ENCODE data around the gene CD47. TPM values are rescaled to one million over a fixed set of nuclear protein-coding genes. Genes with fewer than 3 reads are reported as not detected.
A peak's percentile ranks its signal among the peaks of the same experiment; 100 is the strongest.

The CD47 gene
- total and polyA plus RNA-seq, 2 donors (not counting 1 experiment from before 2014, with no cell fraction given): 86.4 to 259 TPM

- Histone ChIP-seq H3K36me3 (replicated peaks in 1 of 2; ENCODE audit: control extremely low read depth in 1 of 2, control insufficient read depth in 1 of 2, extremely low read depth in 1 of 2, insufficient read depth in 2 of 2, low read length in 1 of 2) (peaks cover 35 to 84% of the 10 kb centered on the region in 2 experiments), H3K27me3 (replicated peaks in 1 of 4; ENCODE audit: control extremely low read depth in 1 of 4, control insufficient read depth in 3 of 4, insufficient read depth in 4 of 4, low read length in 3 of 4) (no peaks in the 10 kb centered on the region), H2AFZ (ENCODE audit: insufficient read depth, low read depth, low read length, poor library complexity, severe bottlenecking) (no peak overlapping the region), H3K27ac (ENCODE audit: low read length in 2 of 2) (peak overlapping the region in 1 of 2 donors; percentile 23), H3K9ac (ENCODE audit: low read length) (no peak overlapping the region), H3K4me2 (replicated peaks; ENCODE audit: low read depth, low read length, poor library complexity, severe bottlenecking) (no peak overlapping the region), H3K4me1 (ENCODE audit: control insufficient read depth in 2 of 2, insufficient read depth in 2 of 2, low read length in 2 of 2) (peaks cover 12 to 15% of the 10 kb centered on the region in 2 donors), H4K20me1 (ENCODE audit: control insufficient read depth, insufficient read depth, low read length, poor library complexity, severe bottlenecking) (peaks cover 15% of the 10 kb centered on the region), H3K9me3 (ENCODE audit: control extremely low read depth in 1 of 3, control insufficient read depth in 2 of 3, insufficient read depth in 1 of 3, low read length in 2 of 3) (no peaks in the 10 kb centered on the region), H3K79me2 (ENCODE audit: control insufficient read depth, insufficient read depth, low read length) (peaks cover 65% of the 10 kb centered on the region), H3K4me3 (ENCODE audit: control extremely low read depth in 1 of 5, extremely low read depth in 1 of 5, insufficient read depth in 1 of 5, low read depth in 2 of 5, low read length in 4 of 5) (no peak overlapping the region)
- WGBS (ENCODE audit: insufficient coverage): no CpG with 5 or more reads among the region's 3 CpGs
- ATAC-seq (ENCODE audit: low read depth) (no peak), DNase-seq (no peak)
- ChIA-PET CTCF (no interaction called here), POLR2A (no interaction called here)
- H3K4me3 Mint-ChIP-seq: no peak overlapping the region
- peaks cover 57% of the 10 kb centered on the region for H3K4me1 Mint-ChIP-seq
- H3K27ac Mint-ChIP-seq: no peak overlapping the region
- TF ChIP-seq EZH2 (IDR thresholded peaks at IDR 0.05; ENCODE audit: borderline replicate concordance, insufficient read depth, low read depth, low read length, poor library complexity, severe bottlenecking): no peak
- TF ChIP-seq CTCF (IDR thresholded peaks at IDR 0.05): no peak
- H3K9me3 Mint-ChIP-seq (ENCODE audit: insufficient read depth): no peaks in the 10 kb centered on the region
- no peaks in the 10 kb centered on the region for H3K27me3 Mint-ChIP-seq
- intact Hi-C loops (cut with micrococcal nuclease): no loop called here
Measured at GRCh38 chr3:108055931-108056330, 34.9 kb downstream of the CD47 start.

- Mint-ChIP-seq H3K4me3 (no peak overlapping the region), H3K27ac (no peak overlapping the region), H3K4me1 (peaks cover 48% of the 10 kb centered on the region), H3K9me3 (ENCODE audit: insufficient read depth) (no peaks in the 10 kb centered on the region), H3K27me3 (no peaks in the 10 kb centered on the region)
- DNase-seq (no peak), ATAC-seq (ENCODE audit: low read depth) (no peak)
- no peak overlapping the region for H3K9ac ChIP-seq (ENCODE audit: low read length)
- no peak overlapping the region for H2AFZ ChIP-seq (ENCODE audit: insufficient read depth, low read depth, low read length, poor library complexity, severe bottlenecking)
- ChIA-PET POLR2A (no interaction called here), CTCF (no interaction called here)
- peak overlapping the region in 1 of 2 donors; percentile 23 for H3K27ac ChIP-seq (ENCODE audit: low read length in 2 of 2)
- no peak for TF ChIP-seq CTCF (IDR thresholded peaks at IDR 0.05)
- TF ChIP-seq EZH2 (IDR thresholded peaks at IDR 0.05; ENCODE audit: borderline replicate concordance, insufficient read depth, low read depth, low read length, poor library complexity, severe bottlenecking): no peak
- no peaks in the 10 kb centered on the region for H3K27me3 ChIP-seq (replicated peaks in 1 of 4; ENCODE audit: control extremely low read depth in 1 of 4, control insufficient read depth in 3 of 4, insufficient read depth in 4 of 4, low read length in 3 of 4)
- peaks cover 30 to 82% of the 10 kb centered on the region in 2 experiments for H3K36me3 ChIP-seq (replicated peaks in 1 of 2; ENCODE audit: control extremely low read depth in 1 of 2, control insufficient read depth in 1 of 2, extremely low read depth in 1 of 2, insufficient read depth in 2 of 2, low read length in 1 of 2)
- H4K20me1 ChIP-seq (ENCODE audit: control insufficient read depth, insufficient read depth, low read length, poor library complexity, severe bottlenecking): peaks cover 19% of the 10 kb centered on the region
- H3K79me2 ChIP-seq (ENCODE audit: control insufficient read depth, insufficient read depth, low read length): peaks cover 56% of the 10 kb centered on the region
- peak overlapping the region; percentile 16 for H3K4me2 ChIP-seq (replicated peaks; ENCODE audit: low read depth, low read length, poor library complexity, severe bottlenecking)
- H3K9me3 ChIP-seq (ENCODE audit: control extremely low read depth in 1 of 3, control insufficient read depth in 2 of 3, insufficient read depth in 1 of 3, low read length in 2 of 3): no peaks in the 10 kb centered on the region
- H3K4me1 ChIP-seq (ENCODE audit: control insufficient read depth in 2 of 2, insufficient read depth in 2 of 2, low read length in 2 of 2): peaks cover 12 to 15% of the 10 kb centered on the region in 2 donors
- no CpG with 5 or more reads among the region's 2 CpGs for WGBS (ENCODE audit: insufficient coverage)
- intact Hi-C loops (cut with micrococcal nuclease): no loop called here
- no peak overlapping the region for H3K4me3 ChIP-seq (ENCODE audit: control extremely low read depth in 1 of 5, extremely low read depth in 1 of 5, insufficient read depth in 1 of 5, low read depth in 2 of 5, low read length in 4 of 5)
Measured at GRCh38 chr3:108054935-108055334, 35.9 kb downstream of the CD47 start.
